OCI-LY7 (cell line): ENCODE data around the gene IST1. TPM values are rescaled to one million over a fixed set of nuclear protein-coding genes. Genes with fewer than 3 reads are reported as not detected.
A peak's percentile ranks its signal among the peaks of the same experiment; 100 is the strongest.

Experiments
- Bru-seq: library from RNA; stranded (reverse); fragments of 400-500 nt; gene quantifications from one replicate; lab custom pipeline; 2021; lab: Mats Ljungman, UMichigan
- BruChase-seq, 2 experiments: library from RNA; stranded (reverse); fragments of 400-500 nt; gene quantifications; one replicate each; lab custom pipeline; 2021; lab: Mats Ljungman, UMichigan
- BruUV-seq: library from RNA; stranded (reverse); fragments of 400-500 nt; replicated peaks from 2 replicates; lab custom pipeline; 2021; lab: Mats Ljungman, UMichigan
- CTCF ChIA-PET: fragments of 300-600 bp; sonication (Branson Sonifier 250); formaldehyde crosslinking; loops from one replicate; lab custom pipeline; 2022; ENCODE audit warnings: antibody characterized with exemption; ENCODE audit not compliant: unreplicated experiment; lab: Charles Lee
- POLR2A ChIA-PET: fragments of 300-600 bp; sonication (Branson Sonifier 250); formaldehyde crosslinking; loops from one replicate; lab custom pipeline; 2022; ENCODE audit warnings: antibody characterized with exemption; lab: Charles Lee
- DNase-seq: peaks from one replicate; pipeline ENCODE4 v3.0.0-alpha.2; 2015; ENCODE audit warnings: low spot score
- H2AFZ ChIP-seq: fragments of 200-600 bp; sonication (generic), shearing (Covaris generic); 2 replicates; pipeline ENCODE4 v1.6.1; 2014; ENCODE audit warnings: mild to moderate bottlenecking, antibody characterized with exemption, low read length, moderate library complexity
- H3K27ac ChIP-seq: fragments of 200-600 bp; sonication (generic); 2 replicates; pipeline ENCODE4 v1.5.1; 2014; ENCODE audit warnings: mixed run types, low read depth, mild to moderate bottlenecking, moderate library complexity, low read length, inconsistent platforms; ENCODE audit not compliant: poor library complexity, severe bottlenecking
- H3K36me3 ChIP-seq: fragments of 200-600 bp; sonication (generic); 2 replicates; pipeline ENCODE4 v1.6.1; 2014; ENCODE audit warnings: mild to moderate bottlenecking, antibody characterized with exemption, low read length, moderate library complexity, mixed read lengths; ENCODE audit not compliant: insufficient read depth
- H3K4me1 ChIP-seq: fragments of 200-600 bp; sonication (generic); 2 replicates; pipeline ENCODE4 v1.5.1; 2014; ENCODE audit warnings: mild to moderate bottlenecking, low read length; ENCODE audit not compliant: insufficient read depth, poor library complexity, severe bottlenecking
- H3K4me2 ChIP-seq: fragments of 200-600 bp; sonication (generic); 2 replicates; pipeline ENCODE4 v1.6.1; 2014; ENCODE audit warnings: mild to moderate bottlenecking, low read length
- H3K4me3 ChIP-seq: fragments of 200-600 bp; sonication (generic); 2 replicates; pipeline ENCODE4 v1.5.1; 2014; ENCODE audit warnings: mild to moderate bottlenecking, low read depth, low read length; ENCODE audit not compliant: poor library complexity, severe bottlenecking
- H3K79me2 ChIP-seq: fragments of 200-600 bp; sonication (generic); 2 replicates; pipeline ENCODE4 v1.6.1; 2016; ENCODE audit warnings: low read depth, mild to moderate bottlenecking, low read length, moderate library complexity, mixed read lengths; ENCODE audit not compliant: insufficient read depth
- H3K9me2 ChIP-seq: fragments of 200-600 bp; sonication (generic); 2 replicates; pipeline ENCODE4 v1.6.1; 2016; ENCODE audit warnings: mild to moderate bottlenecking, low read length, mixed read lengths; ENCODE audit not compliant: insufficient read depth
- H3K9me3 ChIP-seq: fragments of 200-600 bp; sonication (generic); 2 replicates; pipeline ENCODE4 v1.6.1; 2014; ENCODE audit warnings: mild to moderate bottlenecking, mixed run types, low read length, mixed read lengths
- H4K20me1 ChIP-seq: fragments of 200-600 bp; sonication (generic); 2 replicates; pipeline ENCODE4 v1.6.1; 2014; ENCODE audit warnings: mild to moderate bottlenecking, antibody characterized with exemption, low read length, moderate library complexity, mixed read lengths; ENCODE audit not compliant: insufficient read depth
- EZH2phosphoT487 ChIP-seq: fragments of 200-600 bp; sonication (generic); IDR thresholded peaks from 2 replicates; pipeline ENCODE4 v1.6.1; 2018; ENCODE audit warnings: low read depth, borderline replicate concordance, mild to moderate bottlenecking, mixed run types, antibody characterized with exemption, low read length, moderate library complexity, mixed read lengths
- intact Hi-C: fragments of 100-400 bp; cut with micrococcal nuclease; formaldehyde crosslinking; loops from one replicate; pipeline ENCODE4 v1.10.0; 2022; ENCODE audit not compliant: unreplicated experiment
- long read RNA-seq: library from polyadenylated mRNA; stranded (forward); transcript quantifications from one replicate; pipeline ENCODE4 v2.0.0, GENCODE V29; 2022
- total RNA-seq, 2 experiments: library from RNA; depleted of rRNA in 1 of 2; stranded (reverse); fragments of >200 nt in 1 of 2; shearing (Covaris generic) in 1 of 2; gene quantifications; 2 replicates each; pipeline ENCODE4 v1.2.3, GENCODE V29; 2014 to 2022
- TF ChIP-seq, protein P1 (sequence below): fragments of 200-600 bp; sonication (generic); conservative IDR thresholded peaks from 2 replicates; pipeline ENCODE4 v1.5.1; 2014; ENCODE audit warnings: mild to moderate bottlenecking, antibody characterized with exemption, low read length, moderate library complexity, mixed read lengths

Gene IST1
- total RNA-seq (2014; rRNA removed; shearing (Covaris generic)) (147 and 152 TPM in 2 replicates), total RNA-seq (2022) (200 and 201 TPM in 2 replicates), Bru-seq, nascent RNA (percentile 87 among the genes with signal in this experiment), BruChase-seq, experiment 1, labeled RNA remaining after a 6-hour chase (percentile 85 among the genes with signal in this experiment), BruChase-seq, experiment 2, labeled RNA remaining after a 2-hour chase (percentile 89 among the genes with signal in this experiment)
- long read RNA-seq, full-length matches to known transcripts, result 161 of 283 reads
- long read RNA-seq, partial matches to known transcripts, result 30 of 283 reads
- long read RNA-seq, other reads (novel, unspliced or antisense), result 92 of 283 reads

DNA sequence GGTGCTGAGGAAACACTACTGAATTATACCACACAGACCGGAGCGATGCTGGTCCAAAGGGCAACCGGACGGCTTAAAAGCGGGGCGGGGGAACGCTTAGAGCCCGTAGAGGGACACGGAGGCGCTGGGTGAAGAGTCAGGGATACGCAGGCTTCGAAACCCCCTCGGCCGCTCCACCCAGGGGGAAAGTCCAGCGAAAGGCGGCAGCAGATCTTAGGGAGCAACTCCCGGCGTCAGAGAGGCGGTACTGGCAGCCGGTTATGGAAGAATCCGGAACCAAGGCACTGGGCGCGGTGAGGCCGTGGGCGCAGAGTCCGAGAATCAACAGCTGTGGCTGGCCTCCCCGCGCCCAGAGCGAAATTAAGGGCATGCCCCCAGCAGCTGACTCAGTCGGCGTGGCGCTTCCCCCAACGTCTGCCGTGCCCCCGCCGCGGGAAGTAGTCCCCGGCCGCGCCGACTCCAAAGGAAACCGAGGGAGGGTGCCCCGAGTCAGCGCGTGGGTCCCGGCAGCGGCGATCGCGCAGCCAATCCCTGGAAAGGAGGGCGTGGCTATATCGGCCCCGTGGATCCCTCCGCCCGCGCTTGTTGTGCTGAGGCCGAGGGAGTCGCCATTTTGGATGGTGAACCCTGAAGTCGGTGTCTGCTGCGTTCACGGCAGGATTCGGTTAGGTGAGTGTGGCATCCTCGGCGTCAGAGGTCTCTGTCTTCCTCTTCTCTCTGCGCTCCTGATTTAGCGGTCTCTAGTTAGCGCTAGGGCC, at the start of gene IST1:
Gene IST1, plus strand, starts transcription at position 611 of the 758 bp plus-strand sequence. CDS start 20,110 bp downstream, outside the sequence.
- Histone ChIP-seq H3K4me2 (peak within 1 kb of the TSS; percentile 79), H3K79me2 (peaks cover 47% of the 10 kb centered on the region), H3K9me2 (no peaks in the 10 kb centered on the region), H4K20me1 (no peaks in the 10 kb centered on the region), H3K4me3 (peak within 1 kb of the TSS; percentile 95), H3K9me3 (no peaks in the 10 kb centered on the region), H2AFZ (peak within 1 kb of the TSS; percentile 78), H3K27ac (peak within 1 kb of the TSS; percentile 73), H3K36me3 (peaks cover 14% of the 10 kb centered on the region), H3K4me1 (peaks cover 30% of the 10 kb centered on the region)
- TF ChIP-seq, protein P1, sequence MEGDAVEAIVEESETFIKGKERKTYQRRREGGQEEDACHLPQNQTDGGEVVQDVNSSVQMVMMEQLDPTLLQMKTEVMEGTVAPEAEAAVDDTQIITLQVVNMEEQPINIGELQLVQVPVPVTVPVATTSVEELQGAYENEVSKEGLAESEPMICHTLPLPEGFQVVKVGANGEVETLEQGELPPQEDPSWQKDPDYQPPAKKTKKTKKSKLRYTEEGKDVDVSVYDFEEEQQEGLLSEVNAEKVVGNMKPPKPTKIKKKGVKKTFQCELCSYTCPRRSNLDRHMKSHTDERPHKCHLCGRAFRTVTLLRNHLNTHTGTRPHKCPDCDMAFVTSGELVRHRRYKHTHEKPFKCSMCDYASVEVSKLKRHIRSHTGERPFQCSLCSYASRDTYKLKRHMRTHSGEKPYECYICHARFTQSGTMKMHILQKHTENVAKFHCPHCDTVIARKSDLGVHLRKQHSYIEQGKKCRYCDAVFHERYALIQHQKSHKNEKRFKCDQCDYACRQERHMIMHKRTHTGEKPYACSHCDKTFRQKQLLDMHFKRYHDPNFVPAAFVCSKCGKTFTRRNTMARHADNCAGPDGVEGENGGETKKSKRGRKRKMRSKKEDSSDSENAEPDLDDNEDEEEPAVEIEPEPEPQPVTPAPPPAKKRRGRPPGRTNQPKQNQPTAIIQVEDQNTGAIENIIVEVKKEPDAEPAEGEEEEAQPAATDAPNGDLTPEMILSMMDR, result no peak
- no peak for TF ChIP-seq EZH2phosphoT487
- CTCF ChIA-PET, result no interaction called here
- intact Hi-C loops, result loop anchor here (1.0 to 2.0 kb wide), 4 partner anchors 11 to 113 kb away; partner anchors contain the start of genes AP1G1, DHODH and ZNF821
- POLR2A ChIA-PET, result interaction anchor here (0.7 to 3.1 kb wide), 4 partner anchors 10 to 115 kb away, joined by 3 to 19 read pairs (median 4); partner anchors contain the start of gene ZNF821
- peak; percentile 99 for DNase-seq
- BruUV-seq, result no TSS peak

DNA sequence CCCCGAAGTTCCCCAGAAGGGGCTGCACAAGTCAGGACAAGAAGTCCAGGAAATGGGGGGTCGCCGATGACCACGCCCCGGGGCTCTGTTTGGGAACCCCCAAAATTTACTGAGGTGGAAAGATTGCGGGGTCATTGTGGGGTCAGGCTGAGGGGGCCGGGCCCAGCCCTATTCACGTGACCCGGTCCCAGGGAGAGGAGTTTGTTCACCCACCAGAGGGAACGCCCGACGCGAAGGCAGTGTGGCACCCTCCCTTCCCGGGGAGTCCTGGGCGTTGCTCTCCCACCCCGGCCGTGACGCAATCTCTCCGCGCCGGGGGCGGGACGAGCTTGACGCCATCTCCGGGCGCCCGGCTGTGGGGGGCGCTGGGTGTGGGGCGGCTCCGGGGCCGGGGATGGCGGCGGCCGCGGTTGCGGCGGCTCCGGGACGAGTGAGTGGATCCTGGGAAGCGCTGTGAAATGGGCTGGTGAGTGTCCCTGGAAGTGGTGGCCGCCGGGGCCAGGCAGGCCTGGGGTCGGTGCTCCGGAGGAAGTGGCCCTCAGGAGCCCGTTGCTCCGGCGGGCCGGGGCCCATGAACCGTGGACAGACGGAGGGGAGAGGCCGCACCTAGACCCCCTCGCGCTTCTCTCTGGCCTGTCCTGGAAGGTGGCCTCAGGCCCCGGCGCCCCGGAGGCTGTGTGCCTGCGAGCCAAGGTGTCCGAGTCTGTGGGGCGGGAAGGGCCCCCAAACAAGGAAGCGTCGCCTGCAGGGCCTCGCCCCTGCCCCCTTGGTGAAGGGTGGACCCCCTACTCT, 49.5 kb upstream of the IST1 start, which contains the start of gene ATXN1L:
Gene ATXN1L, plus strand, starts transcription at position 338 of the 792 bp plus-strand sequence. CDS start 3,765 bp downstream, outside the sequence.
- Histone ChIP-seq H3K4me3 (peak within 1 kb of the TSS; percentile 89), H3K79me2 (peaks cover 18% of the 10 kb centered on the region; the same call in 1 of the 2 replicates), H3K9me2 (no peaks in the 10 kb centered on the region), H4K20me1 (no peaks in the 10 kb centered on the region), H3K4me1 (peaks cover 32% of the 10 kb centered on the region), H3K27ac (peak within 1 kb of the TSS; percentile 18), H2AFZ (peak within 1 kb of the TSS; percentile 85), H3K36me3 (peaks cover 28% of the 10 kb centered on the region), H3K9me3 (no peaks in the 10 kb centered on the region), H3K4me2 (peak within 1 kb of the TSS; percentile 83)
- ChIA-PET CTCF (no interaction called here), POLR2A (interaction anchor here (0.7 to 0.8 kb wide), 2 partner anchors 39 to 118 kb away, joined by 3 read pairs; no protein-coding TSS in a partner anchor)
- peak; percentile 94 for DNase-seq
- no peak for TF ChIP-seq EZH2phosphoT487
- TF ChIP-seq, protein P1, result no peak
- intact Hi-C loops, result loop anchor here (2.0 to 5.0 kb wide), 3 partner anchors 37 to 246 kb away; partner anchors contain the start of genes DHX38 and TXNL4B
- TSS peak; percentile 72 for BruUV-seq
